T-helper 2 cell treated with Interferon-gamma antibody and Interleukin-4, amounts not matched to agents 100 ng/mL and 5 ng/mL, for 36 hours (primary cell): ENCODE data around the gene DNTTIP2. TPM values are rescaled to one million over a fixed set of nuclear protein-coding genes. Genes with fewer than 3 reads are reported as not detected.
"Not testable (repeated sequence)": the region's sequence is repeated elsewhere in the genome, so short reads cannot be mapped to it uniquely, and the experiment has no call there.

Experiments used
- intact Hi-C: fragments of 100-400 bp; cut with micrococcal nuclease; formaldehyde crosslinking; loops from one replicate; pipeline ENCODE4 v1.15.1; 2023
- total RNA-seq: library from RNA; stranded (reverse); gene quantifications from 2 replicates; pipeline ENCODE4 v1.2.3, GENCODE V29; 2022

DNTTIP2 gene
- total RNA-seq, 1 donor from 2014 or later = 68.6 TPM

- intact Hi-C loops = loop anchor here (1.0 to 5.0 kb wide), 4 partner anchors 26 to 542 kb away; no protein-coding TSS in a partner anchor
These were observed 34.6 kb downstream of the DNTTIP2 start for GRCh38 chr1:93844262-93845045.

DNA sequence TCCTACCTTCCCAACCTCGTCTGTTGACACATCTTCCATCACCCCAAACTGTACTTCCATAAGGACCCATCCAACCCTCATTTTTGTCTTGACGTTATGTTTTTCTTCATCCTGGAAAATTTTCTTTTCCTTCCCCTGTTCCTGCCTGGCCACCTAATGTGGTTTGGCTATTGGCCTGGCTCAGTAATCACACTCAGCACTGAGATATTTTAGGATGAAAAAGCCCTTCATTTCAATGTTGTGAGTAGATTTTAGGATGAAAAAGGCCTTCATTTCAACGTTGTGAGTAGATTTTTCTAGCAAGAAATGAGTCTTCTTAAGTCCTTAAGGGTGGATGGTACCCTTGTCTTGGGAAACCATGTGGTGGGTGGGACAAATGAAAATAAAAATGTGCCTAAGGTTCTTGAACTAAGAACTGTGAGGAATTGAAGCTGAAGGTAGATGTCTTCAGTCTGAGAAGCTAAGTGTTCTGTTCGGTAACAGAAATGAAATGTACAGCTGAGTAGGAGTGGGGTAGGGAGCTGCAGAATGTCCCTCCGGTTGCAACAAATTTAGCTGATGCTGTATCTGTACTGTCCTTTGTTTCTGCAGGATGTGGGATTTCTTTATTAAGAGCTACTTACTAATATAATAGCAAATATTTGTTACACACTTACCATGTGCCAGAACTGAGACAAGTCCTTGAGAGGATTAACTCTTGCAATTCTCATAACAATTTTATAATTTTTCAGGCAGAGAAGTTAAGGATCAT, 36.1 kb downstream of the DNTTIP2 start:
- intact Hi-C loops = no loop called here

- intact Hi-C loops = no loop called here
These were observed 37.2 kb downstream of the DNTTIP2 start for GRCh38 chr1:93841771-93842170.

GRCh38 chr1:93840956-93841482, 38.0 kb downstream of the DNTTIP2 start:
- intact Hi-C loops = no loop called here

DNA sequence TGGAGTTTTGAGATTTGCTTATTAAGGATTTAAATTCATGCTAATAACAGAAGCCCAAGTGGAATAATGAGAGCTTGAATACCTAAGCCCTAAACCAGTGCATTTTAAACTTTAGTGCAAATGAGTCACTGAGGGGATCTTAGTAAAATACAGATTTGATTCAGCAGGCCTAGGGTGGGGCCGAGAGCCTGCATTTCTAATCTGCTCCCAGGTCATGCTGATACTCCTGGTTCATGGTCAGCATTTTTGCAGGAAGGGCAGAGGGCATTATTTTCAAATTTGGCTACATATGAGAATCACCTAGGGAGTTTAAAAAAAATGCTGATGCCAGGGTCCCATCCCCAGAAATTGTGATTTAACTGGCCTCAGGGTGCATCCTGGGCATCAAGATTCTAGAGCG, 39.3 kb downstream of the DNTTIP2 start:
- intact Hi-C loops = no loop called here

DNA sequence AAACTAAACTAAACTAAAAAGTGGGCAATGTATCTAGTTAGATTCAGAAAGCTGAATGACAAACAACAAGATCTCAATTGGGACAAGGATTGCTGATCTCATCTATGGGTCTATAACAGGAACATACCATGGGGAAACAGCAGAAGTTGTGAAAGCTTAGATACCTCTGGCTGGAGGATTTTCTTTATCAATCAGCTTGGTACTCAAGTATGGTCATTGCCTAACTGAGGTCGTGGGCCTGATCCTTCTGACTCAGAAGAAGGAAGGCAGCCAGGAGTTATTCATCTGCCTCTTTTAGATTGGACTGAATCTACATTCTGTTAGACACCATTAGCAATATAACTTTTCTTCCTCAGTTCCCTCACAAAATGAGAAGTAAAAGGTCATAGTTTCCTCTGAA, 39.7 kb downstream of the DNTTIP2 start:
- intact Hi-C loops = no loop called here

- intact Hi-C loops = no loop called here
These were observed 41.0 kb downstream of the DNTTIP2 start for GRCh38 chr1:93837961-93838360.

- intact Hi-C loops = not testable (repeated sequence)
These were observed 45.7 kb downstream of the DNTTIP2 start for GRCh38 chr1:93833293-93833692.

DNA sequence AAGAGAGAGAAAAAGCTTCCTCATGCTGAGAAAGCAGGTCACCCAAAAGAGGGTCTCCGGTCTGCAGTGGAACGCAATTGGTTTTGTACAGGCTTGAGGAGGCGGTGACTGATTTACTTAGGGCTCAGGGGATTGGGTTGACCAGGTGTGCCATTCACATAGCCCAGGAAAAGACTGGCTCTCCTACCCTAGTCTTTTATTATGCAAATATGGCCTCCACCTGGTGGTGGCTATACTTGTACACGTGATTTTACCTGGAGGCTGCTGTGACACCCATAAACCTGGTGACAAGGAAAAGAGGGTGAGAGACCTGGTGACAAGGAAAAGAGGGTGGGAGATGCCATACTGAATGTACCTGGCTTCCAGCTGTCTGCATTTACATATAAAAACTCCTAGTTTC, 49.9 kb downstream of the DNTTIP2 start:
- intact Hi-C loops = no loop called here

GRCh38 chr1:93828367-93828755, 50.6 kb downstream of the DNTTIP2 start:
- intact Hi-C loops = no loop called here

- intact Hi-C loops = no loop called here
These were observed 51.2 kb downstream of the DNTTIP2 start for GRCh38 chr1:93827633-93828366.

- intact Hi-C loops = no loop called here
These were observed 51.9 kb downstream of the DNTTIP2 start for GRCh38 chr1:93827128-93827527.

GRCh38 chr1:93824834-93825233, 54.2 kb downstream of the DNTTIP2 start:
- intact Hi-C loops = no loop called here

GRCh38 chr1:93822730-93823425, 56.1 kb downstream of the DNTTIP2 start:
- intact Hi-C loops = no loop called here

DNA sequence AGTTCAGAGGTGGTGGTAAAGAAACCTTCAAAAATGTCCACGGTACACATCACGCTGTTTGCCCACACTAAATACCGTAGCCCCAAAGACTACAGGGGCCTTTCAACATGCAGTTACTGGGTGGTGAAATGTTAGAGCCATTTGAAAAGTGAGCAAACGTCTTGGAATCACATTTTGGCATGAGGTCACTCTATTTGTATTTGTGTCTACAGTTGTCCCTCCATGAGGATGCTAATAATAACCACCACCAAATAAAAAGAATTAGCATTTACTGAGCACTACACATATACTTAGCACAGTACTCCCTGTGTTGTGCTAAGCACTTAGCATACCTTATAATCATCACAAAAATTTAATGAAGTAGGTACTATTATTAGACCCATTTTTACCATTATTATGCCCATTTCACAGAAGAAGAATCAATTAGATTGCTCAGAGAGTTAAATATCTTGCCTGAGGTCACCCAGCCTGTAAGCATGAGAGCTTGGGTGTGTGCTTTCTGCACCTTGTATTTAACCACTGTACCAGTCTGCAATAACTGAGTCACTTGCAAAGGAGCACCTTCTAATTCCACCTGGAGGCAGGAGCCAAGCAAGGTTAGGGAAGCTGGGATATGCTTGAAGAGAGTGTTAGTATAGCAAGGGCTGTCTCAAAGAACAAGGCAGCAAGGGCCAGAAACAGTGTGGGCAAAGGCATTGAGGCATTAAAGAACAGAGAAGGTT, 57.4 kb downstream of the DNTTIP2 start:
- intact Hi-C loops = no loop called here

DNA sequence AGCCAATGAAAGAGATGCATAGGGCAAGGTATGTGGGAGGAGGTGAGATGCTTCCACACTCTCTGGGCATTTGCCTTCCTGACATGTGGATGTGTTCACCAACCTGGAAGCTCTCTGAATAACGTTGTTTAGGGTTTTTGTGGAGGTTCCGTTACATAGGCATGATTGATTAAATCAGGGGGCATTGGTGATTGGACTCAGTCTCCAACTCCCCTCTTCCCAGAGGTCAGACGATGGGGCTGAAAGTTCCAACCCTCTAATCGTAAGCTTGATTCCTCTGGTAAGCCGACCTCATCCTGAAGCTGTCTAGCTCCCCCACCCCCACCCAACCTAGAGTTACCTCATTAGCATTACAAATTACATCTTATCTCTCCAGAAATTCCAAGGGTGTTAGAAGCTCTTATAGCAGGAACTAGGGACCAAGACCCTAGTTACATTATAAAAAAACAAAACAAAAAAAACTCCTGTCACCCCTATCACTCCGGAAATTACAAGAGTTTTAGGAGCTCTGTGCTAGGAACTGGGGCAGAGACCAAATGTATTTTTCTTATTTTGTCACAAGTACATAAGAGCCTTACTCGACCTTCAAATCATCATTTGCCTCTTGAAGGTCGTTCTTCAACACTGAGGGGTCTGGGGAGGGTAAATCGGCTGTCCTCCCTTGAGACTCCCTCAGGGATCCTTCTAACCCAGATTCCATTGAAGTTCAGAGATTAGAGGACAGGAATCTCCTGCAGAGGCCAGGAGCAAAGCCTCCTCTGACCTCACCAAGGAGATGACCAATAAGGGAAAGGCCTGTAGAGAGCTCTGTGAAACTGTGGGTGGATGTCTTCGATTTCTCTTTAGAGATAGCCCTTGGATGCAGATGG, 58.2 kb downstream of the DNTTIP2 start:
- intact Hi-C loops = no loop called here

DNA sequence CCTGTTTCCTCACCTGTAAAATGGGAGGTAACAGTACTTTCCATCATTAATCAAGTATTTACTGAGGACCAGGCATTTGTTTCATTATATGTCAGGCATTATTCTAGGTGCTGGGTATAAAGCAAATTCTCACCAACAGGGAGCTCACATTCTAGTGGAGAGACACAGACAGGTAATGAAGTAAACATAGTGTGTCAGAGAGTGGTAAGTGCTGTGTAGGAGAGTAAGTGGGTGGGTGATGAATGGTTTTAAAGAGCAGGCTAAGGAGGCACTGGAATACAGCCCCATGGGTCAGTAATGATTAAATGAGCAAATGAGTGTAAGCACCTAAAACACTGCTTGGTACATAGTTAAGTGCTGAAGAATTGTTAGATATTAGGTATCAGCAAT, 60.4 kb downstream of the DNTTIP2 start:
- intact Hi-C loops = loop anchor here (1.0 kb wide), 1 partner anchor 26 kb away; no protein-coding TSS in a partner anchor

GRCh38 chr1:93817819-93818569, 61.0 kb downstream of the DNTTIP2 start:
- intact Hi-C loops = loop anchor here (1.0 kb wide), 1 partner anchor 26 kb away; no protein-coding TSS in a partner anchor
